ENCODE measurements around the gene SENP6. TPM values are rescaled to one million over a fixed set of nuclear protein-coding genes. Genes with fewer than 3 reads are reported as not detected.
"Not testable (repeated sequence)": the region's sequence is repeated elsewhere in the genome, so short reads cannot be mapped to it uniquely, and the experiment has no call there.

Gene SENP6
- total RNA-seq, 1 experiment from 2014 or later: 94.9 TPM

DNA sequence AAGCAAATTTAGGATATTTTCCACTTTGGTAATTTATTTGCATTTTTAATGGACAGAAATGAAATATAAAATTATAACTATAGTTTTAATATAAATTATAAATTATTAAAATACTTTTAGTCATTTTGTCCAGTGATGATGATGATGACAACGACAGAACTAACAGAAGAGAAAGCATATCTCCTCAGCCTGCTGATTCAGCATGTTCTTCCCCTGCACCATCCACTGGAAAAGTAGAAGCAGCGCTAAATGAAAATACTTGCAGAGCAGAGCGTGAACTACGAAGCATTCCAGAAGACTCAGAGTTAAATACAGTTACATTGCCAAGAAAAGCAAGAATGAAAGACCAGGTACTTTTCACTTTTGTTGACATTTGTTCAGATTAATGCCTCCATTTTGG lies 64.9 kb downstream of the SENP6 start:
- no peaks in the 10 kb centered on the region for H3K27me3 ChIP-seq (replicated peaks; ENCODE audit: control insufficient read depth, insufficient read depth, low read length)
- intact Hi-C loops (cut with micrococcal nuclease; ENCODE audit: unreplicated experiment): no loop called here
- H3K27ac Mint-ChIP-seq (ENCODE audit: unreplicated experiment): no peak overlapping the region
- H3K4me3 ChIP-seq (ENCODE audit: low read depth, low read length): no peak overlapping the region
- CTCF ChIA-PET: no interaction called here
- no peaks in the 10 kb centered on the region for H3K9me3 ChIP-seq
- H3K36me3 ChIP-seq (ENCODE audit: control insufficient read depth, insufficient read depth, low read length): no peaks in the 10 kb centered on the region
- no TSS peak for BruUV-seq (replicated peaks)
- no peaks in the 10 kb centered on the region for H3K4me1 ChIP-seq
- TF ChIP-seq, protein P1, sequence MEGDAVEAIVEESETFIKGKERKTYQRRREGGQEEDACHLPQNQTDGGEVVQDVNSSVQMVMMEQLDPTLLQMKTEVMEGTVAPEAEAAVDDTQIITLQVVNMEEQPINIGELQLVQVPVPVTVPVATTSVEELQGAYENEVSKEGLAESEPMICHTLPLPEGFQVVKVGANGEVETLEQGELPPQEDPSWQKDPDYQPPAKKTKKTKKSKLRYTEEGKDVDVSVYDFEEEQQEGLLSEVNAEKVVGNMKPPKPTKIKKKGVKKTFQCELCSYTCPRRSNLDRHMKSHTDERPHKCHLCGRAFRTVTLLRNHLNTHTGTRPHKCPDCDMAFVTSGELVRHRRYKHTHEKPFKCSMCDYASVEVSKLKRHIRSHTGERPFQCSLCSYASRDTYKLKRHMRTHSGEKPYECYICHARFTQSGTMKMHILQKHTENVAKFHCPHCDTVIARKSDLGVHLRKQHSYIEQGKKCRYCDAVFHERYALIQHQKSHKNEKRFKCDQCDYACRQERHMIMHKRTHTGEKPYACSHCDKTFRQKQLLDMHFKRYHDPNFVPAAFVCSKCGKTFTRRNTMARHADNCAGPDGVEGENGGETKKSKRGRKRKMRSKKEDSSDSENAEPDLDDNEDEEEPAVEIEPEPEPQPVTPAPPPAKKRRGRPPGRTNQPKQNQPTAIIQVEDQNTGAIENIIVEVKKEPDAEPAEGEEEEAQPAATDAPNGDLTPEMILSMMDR (IDR thresholded peaks at IDR 0.05; ENCODE audit: insufficient read depth in 1 of 2, low read depth in 1 of 2, low read length in 1 of 2, severe bottlenecking in 1 of 2, unreplicated experiment in 1 of 2): no peak
- H3K4me3 Mint-ChIP-seq (ENCODE audit: unreplicated experiment): no peak overlapping the region
- H3K9me3 Mint-ChIP-seq (ENCODE audit: unreplicated experiment): no peaks in the 10 kb centered on the region
- POLR2A ChIA-PET: no interaction called here
- H3K36me3 Mint-ChIP-seq (ENCODE audit: insufficient read depth, unreplicated experiment): peaks cover 46% of the 10 kb centered on the region
- H3K27me3 Mint-ChIP-seq (ENCODE audit: insufficient read depth, unreplicated experiment): no peaks in the 10 kb centered on the region
- H3K4me1 Mint-ChIP-seq (ENCODE audit: low read depth, unreplicated experiment): no peaks in the 10 kb centered on the region
- DNase-seq: no peak

DNA sequence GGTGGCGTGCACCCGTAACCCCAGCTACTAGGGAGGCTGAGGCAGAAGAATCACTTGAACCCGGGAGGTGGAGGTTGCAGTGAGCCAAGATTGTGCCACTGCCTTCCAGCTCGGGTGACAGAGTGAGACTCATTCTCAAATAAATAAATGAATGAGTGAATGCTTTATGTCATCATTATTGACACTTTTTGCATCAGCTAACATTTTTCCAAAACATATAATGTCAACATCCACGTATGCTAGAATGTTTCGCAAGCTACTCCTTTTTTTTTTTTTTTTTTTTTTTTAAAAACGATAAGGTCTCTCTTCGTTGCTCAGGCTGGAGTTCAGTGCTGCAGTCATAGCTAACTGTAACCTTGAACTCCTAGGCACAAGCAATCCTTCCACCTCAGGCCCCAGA lies 72.2 kb downstream of the SENP6 start:
- DNase-seq: no peak
- POLR2A ChIA-PET: interaction anchor here (0.6 kb wide), 1 partner anchor 164 kb away, joined by 4 read pairs; no protein-coding TSS in a partner anchor
- H3K36me3 ChIP-seq (ENCODE audit: control insufficient read depth, insufficient read depth, low read length): no peaks in the 10 kb centered on the region; the same call in 1 of the 2 replicates

DNA sequence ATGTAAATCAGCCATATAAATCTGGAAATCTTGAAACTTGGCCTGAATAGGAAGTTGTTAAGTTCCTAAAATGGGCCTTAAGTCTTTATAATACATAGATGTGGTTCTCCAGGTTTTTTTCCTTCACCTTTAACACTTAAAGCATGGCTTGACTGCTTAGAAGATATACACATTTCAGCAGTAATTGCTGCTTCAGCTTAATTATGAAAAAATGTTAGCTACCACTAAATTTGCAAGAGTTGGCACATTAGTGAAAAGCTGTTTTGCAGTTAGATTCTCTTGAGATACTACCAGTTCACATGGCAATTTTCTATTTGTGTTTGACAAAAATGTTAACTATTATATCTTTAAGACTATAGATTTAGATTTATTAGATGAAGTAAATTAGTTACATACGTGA lies 74.7 kb downstream of the SENP6 start:
- H3K4me1 ChIP-seq: no peaks in the 10 kb centered on the region
- Mint-ChIP-seq H3K27ac (ENCODE audit: unreplicated experiment) (no peak overlapping the region), H3K9me3 (ENCODE audit: unreplicated experiment) (peaks cover 4% of the 10 kb centered on the region), H3K4me1 (ENCODE audit: low read depth, unreplicated experiment) (no peaks in the 10 kb centered on the region), H3K4me3 (ENCODE audit: unreplicated experiment) (no peak overlapping the region), H3K36me3 (ENCODE audit: insufficient read depth, unreplicated experiment) (peaks cover 51% of the 10 kb centered on the region), H3K27me3 (ENCODE audit: insufficient read depth, unreplicated experiment) (no peaks in the 10 kb centered on the region)
- intact Hi-C loops (cut with micrococcal nuclease; ENCODE audit: unreplicated experiment): no loop called here
- H3K4me3 ChIP-seq (ENCODE audit: low read depth, low read length): no peak overlapping the region
- TF ChIP-seq, protein P1 (IDR thresholded peaks at IDR 0.05; ENCODE audit: insufficient read depth in 1 of 2, low read depth in 1 of 2, low read length in 1 of 2, severe bottlenecking in 1 of 2, unreplicated experiment in 1 of 2): no peak
- no peak for DNase-seq
- ChIA-PET POLR2A (no interaction called here), CTCF (no interaction called here)
- no peaks in the 10 kb centered on the region; the same call in 1 of the 2 replicates for H3K36me3 ChIP-seq (ENCODE audit: control insufficient read depth, insufficient read depth, low read length)
- no peaks in the 10 kb centered on the region for H3K9me3 ChIP-seq
- H3K27me3 ChIP-seq (replicated peaks; ENCODE audit: control insufficient read depth, insufficient read depth, low read length): no peaks in the 10 kb centered on the region
- BruUV-seq (replicated peaks): no TSS peak

More for the DNA sequence above, 72.2 kb downstream of the SENP6 start:
- Mint-ChIP-seq H3K4me1 (ENCODE audit: low read depth, unreplicated experiment) (no peaks in the 10 kb centered on the region), H3K27me3 (ENCODE audit: insufficient read depth, unreplicated experiment) (no peaks in the 10 kb centered on the region), H3K27ac (ENCODE audit: unreplicated experiment) (no peak overlapping the region), H3K9me3 (ENCODE audit: unreplicated experiment) (no peaks in the 10 kb centered on the region), H3K36me3 (ENCODE audit: insufficient read depth, unreplicated experiment) (peaks cover 33% of the 10 kb centered on the region), H3K4me3 (ENCODE audit: unreplicated experiment) (no peak overlapping the region)
- intact Hi-C loops (cut with micrococcal nuclease; ENCODE audit: unreplicated experiment): no loop called here
- Histone ChIP-seq H3K27me3 (replicated peaks; ENCODE audit: control insufficient read depth, insufficient read depth, low read length) (no peaks in the 10 kb centered on the region), H3K4me3 (ENCODE audit: low read depth, low read length) (no peak overlapping the region), H3K4me1 (no peaks in the 10 kb centered on the region), H3K9me3 (no peaks in the 10 kb centered on the region)
- no TSS peak for BruUV-seq (replicated peaks)
- CTCF ChIA-PET: interaction anchor here (0.7 kb wide), 1 partner anchor 32 kb away, joined by 5 read pairs; no protein-coding TSS in a partner anchor
- TF ChIP-seq, protein P1 (IDR thresholded peaks at IDR 0.05; ENCODE audit: insufficient read depth in 1 of 2, low read depth in 1 of 2, low read length in 1 of 2, severe bottlenecking in 1 of 2, unreplicated experiment in 1 of 2): no peak

DNA sequence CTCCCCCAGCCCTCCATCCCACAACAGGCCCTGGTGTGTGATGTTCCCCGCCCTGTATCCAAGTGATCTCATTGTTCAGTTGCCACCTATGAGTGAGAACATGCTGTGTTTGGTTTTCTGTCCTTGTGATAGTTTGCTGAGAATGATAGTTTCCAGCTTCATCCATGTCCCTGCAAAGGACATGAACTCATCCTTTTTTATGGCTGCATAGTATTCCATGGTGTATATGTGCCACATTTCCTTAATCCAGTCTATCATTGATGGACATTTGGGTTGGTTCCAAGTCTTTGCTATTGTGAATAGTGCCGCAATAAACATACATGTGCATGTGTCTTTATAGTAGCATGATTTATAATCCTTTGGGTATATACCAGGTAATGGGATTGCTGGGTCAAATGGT lies 80.9 kb downstream of the SENP6 start:
- H3K4me3 Mint-ChIP-seq (ENCODE audit: unreplicated experiment); H3K9me3 ChIP-seq; H3K27me3 Mint-ChIP-seq (ENCODE audit: insufficient read depth, unreplicated experiment); BruUV-seq (replicated peaks); POLR2A ChIA-PET; CTCF ChIA-PET; H3K27ac Mint-ChIP-seq (ENCODE audit: unreplicated experiment); intact Hi-C loops (cut with micrococcal nuclease; ENCODE audit: unreplicated experiment); H3K4me1 Mint-ChIP-seq (ENCODE audit: low read depth, unreplicated experiment); H3K27me3 ChIP-seq (replicated peaks; ENCODE audit: control insufficient read depth, insufficient read depth, low read length); H3K4me1 ChIP-seq; H3K4me3 ChIP-seq (ENCODE audit: low read depth, low read length); DNase-seq; H3K36me3 ChIP-seq (ENCODE audit: control insufficient read depth, insufficient read depth, low read length): not testable (repeated sequence)
- H3K9me3 Mint-ChIP-seq (ENCODE audit: unreplicated experiment): peaks cover 13% of the 10 kb centered on the region
- peaks cover 75% of the 10 kb centered on the region for H3K36me3 Mint-ChIP-seq (ENCODE audit: insufficient read depth, unreplicated experiment)

DNA sequence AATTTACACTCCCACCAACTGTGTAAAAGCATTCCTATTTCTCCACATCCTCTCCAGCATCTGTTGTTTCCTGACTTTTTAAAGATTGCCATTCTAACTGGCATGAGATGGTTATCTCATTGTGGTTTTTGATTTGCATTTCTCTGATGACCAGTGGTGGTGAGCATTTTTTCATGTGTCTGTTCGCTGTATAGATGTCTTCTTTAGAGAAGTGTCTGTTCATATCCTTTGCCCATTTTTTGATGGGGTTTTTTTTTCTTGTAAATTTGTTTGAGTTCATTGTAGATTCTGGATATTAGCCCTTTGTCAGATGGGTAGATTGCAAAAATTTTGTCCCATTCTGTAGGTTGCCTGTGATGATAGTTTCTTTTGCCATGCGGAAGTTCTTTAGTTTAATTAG lies 81.3 kb downstream of the SENP6 start:
- H3K4me3 ChIP-seq (ENCODE audit: low read depth, low read length); H3K4me1 ChIP-seq; H3K27ac Mint-ChIP-seq (ENCODE audit: unreplicated experiment); H3K9me3 ChIP-seq; POLR2A ChIA-PET; CTCF ChIA-PET; H3K4me1 Mint-ChIP-seq (ENCODE audit: low read depth, unreplicated experiment); H3K4me3 Mint-ChIP-seq (ENCODE audit: unreplicated experiment); H3K27me3 ChIP-seq (replicated peaks; ENCODE audit: control insufficient read depth, insufficient read depth, low read length); H3K27me3 Mint-ChIP-seq (ENCODE audit: insufficient read depth, unreplicated experiment); DNase-seq; H3K36me3 ChIP-seq (ENCODE audit: control insufficient read depth, insufficient read depth, low read length); intact Hi-C loops (cut with micrococcal nuclease; ENCODE audit: unreplicated experiment); BruUV-seq (replicated peaks): not testable (repeated sequence)
- Mint-ChIP-seq H3K36me3 (ENCODE audit: insufficient read depth, unreplicated experiment) (peaks cover 78% of the 10 kb centered on the region), H3K9me3 (ENCODE audit: unreplicated experiment) (peaks cover 13% of the 10 kb centered on the region)

All from Caco-2 (cell line).